ENCODE data around the gene HOXD13. TPM values are rescaled to one million over a fixed set of nuclear protein-coding genes. Genes with fewer than 3 reads are reported as not detected.

Gene HOXD13
- total RNA-seq, 4 donors from 2014 or later, result 4.9 TPM; not detected in 3

GRCh38 chr2:176111309-176111663 lies 18.8 kb downstream of the HOXD13 start:
- Histone ChIP-seq H3K4me1 (peaks cover 0 to 8% of the 10 kb centered on the region in 2 donors), H3K36me3 (no peaks in the 10 kb centered on the region), H3K4me3 (peak overlapping the region; percentile 36 to 51), H3K27ac (peak overlapping the region; percentile 98 to 99), H3K9me3 (no peaks in the 10 kb centered on the region), H3K27me3 (peaks cover 0 to 3% of the 10 kb centered on the region in 2 donors)
- intact Hi-C loops (cut with DNase I; ENCODE audit: low total_unique reads), result no loop called here
- TF ChIP-seq POLR2A (IDR thresholded peaks at IDR 0.05) (peak in 1 of 2 donors; percentile 21), CTCF (IDR thresholded peaks at IDR 0.05) (peak; percentile 61 to 86 (median 70))
- DNase-seq, result peak; percentile 76 to 86

GRCh38 chr2:176111846-176112374 lies 19.4 kb downstream of the HOXD13 start:
- Histone ChIP-seq H3K27me3 (peaks cover 0 to 3% of the 10 kb centered on the region in 2 donors), H3K4me1 (peaks cover 0 to 2% of the 10 kb centered on the region in 2 donors), H3K4me3 (peak overlapping the region; percentile 36 to 51), H3K9me3 (no peaks in the 10 kb centered on the region), H3K27ac (peak overlapping the region; percentile 98 to 99), H3K36me3 (no peaks in the 10 kb centered on the region)
- intact Hi-C loops (cut with DNase I; ENCODE audit: low total_unique reads), result no loop called here
- DNase-seq, result no peak
- TF ChIP-seq POLR2A (IDR thresholded peaks at IDR 0.05) (no peak), CTCF (IDR thresholded peaks at IDR 0.05) (no peak)

- TF ChIP-seq CTCF (IDR thresholded peaks at IDR 0.05), result no peak
- no peak for TF ChIP-seq POLR2A (IDR thresholded peaks at IDR 0.05)
- peaks cover 0 to 3% of the 10 kb centered on the region in 2 donors for H3K27me3 ChIP-seq
- no peak for DNase-seq
- no peaks in the 10 kb centered on the region for H3K9me3 ChIP-seq
- no peaks in the 10 kb centered on the region for H3K4me1 ChIP-seq
- no peaks in the 10 kb centered on the region for H3K36me3 ChIP-seq
- intact Hi-C loops (cut with DNase I; ENCODE audit: low total_unique reads), result no loop called here
- H3K4me3 ChIP-seq, result peak overlapping the region; percentile 36 to 51
- H3K27ac ChIP-seq, result peak overlapping the region; percentile 98 to 99
These were observed 20.1 kb downstream of the HOXD13 start for GRCh38 chr2:176112375-176113302.

GRCh38 chr2:176114120-176114929 lies 21.8 kb downstream of the HOXD13 start:
- Histone ChIP-seq H3K36me3 (no peaks in the 10 kb centered on the region), H3K27ac (peak overlapping the region; percentile 98 to 99), H3K4me3 (peak overlapping the region; percentile 43 to 51), H3K27me3 (no peaks in the 10 kb centered on the region), H3K9me3 (no peaks in the 10 kb centered on the region), H3K4me1 (no peaks in the 10 kb centered on the region)
- no peak for DNase-seq
- no peak for TF ChIP-seq POLR2A (IDR thresholded peaks at IDR 0.05)
- no peak for TF ChIP-seq CTCF (IDR thresholded peaks at IDR 0.05)
- intact Hi-C loops (cut with DNase I; ENCODE audit: low total_unique reads), result no loop called here

Data from uterus (tissue), 4 donors.